H1 (cell line): Measurements from ENCODE around the gene SLC27A1. TPM values are rescaled to one million over a fixed set of nuclear protein-coding genes. Genes with fewer than 3 reads are reported as not detected.

Experiments used
- JUN ChIP-seq: IDR thresholded peaks from 2 replicates; pipeline ENCODE4 v1.6.1; 2011; ENCODE audit warnings: low read depth, mild to moderate bottlenecking, improper control_type of control experiment, low read length
- MAFK ChIP-seq: IDR thresholded peaks from 2 replicates; pipeline ENCODE4 v1.6.1; 2012; ENCODE audit warnings: low read depth, mild to moderate bottlenecking, improper control_type of control experiment, low read length
- TAF7 ChIP-seq: optimal IDR thresholded peaks from 2 replicates; pipeline ENCODE3; 2011; ENCODE audit warnings: low read depth, mild to moderate bottlenecking, inconsistent platforms, low read length, moderate library complexity, borderline replicate concordance
- YY1 ChIP-seq: IDR thresholded peaks from 2 replicates; pipeline ENCODE4 v1.6.1; 2011; ENCODE audit warnings: low read depth, mild to moderate bottlenecking, low read length
- polyA plus RNA-seq, 7 experiments: library from polyadenylated mRNA; depleted of rRNA in 3 of 7; stranded (reverse) in 5 of 7; unstranded in 2 of 7; fragments of >200 nt in 5 of 7; fragments of 200-250 nt in 2 of 7; gene quantifications; 1 replicate in 5 of 7; 2 replicates in 1 of 7; 4 replicates in 1 of 7; pipeline versions ENCODE4 v1.2.1 to v1.2.3, GENCODE V29; 2011 to 2013; ENCODE audit warnings: missing spikeins in 2 of 7, mixed read lengths in 2 of 7
- total RNA-seq: library from RNA; stranded (reverse); fragmentation: NEBNext Ultra II Directional; extraction: Animal tissue kit (Norgen Biotek cat#: 25700); gene quantifications from 2 replicates; pipeline ENCODE4 v1.2.1, GENCODE V29; 2021
- TF ChIP-seq, protein P1 (sequence below): fragments of 300-600 bp; sonication (generic); IDR thresholded peaks from 2 replicates; pipeline ENCODE4 v1.7.1; 2012; ENCODE audit warnings: low read length, moderate library complexity, mild to moderate bottlenecking, inconsistent platforms; ENCODE audit not compliant: insufficient replicate concordance

Gene SLC27A1
- total and polyA plus RNA-seq, 2 of the 8 experiments (the other 6 are each of a cell fraction or from before 2014, with no cell fraction given), result 7.5 to 9.1 TPM

DNA sequence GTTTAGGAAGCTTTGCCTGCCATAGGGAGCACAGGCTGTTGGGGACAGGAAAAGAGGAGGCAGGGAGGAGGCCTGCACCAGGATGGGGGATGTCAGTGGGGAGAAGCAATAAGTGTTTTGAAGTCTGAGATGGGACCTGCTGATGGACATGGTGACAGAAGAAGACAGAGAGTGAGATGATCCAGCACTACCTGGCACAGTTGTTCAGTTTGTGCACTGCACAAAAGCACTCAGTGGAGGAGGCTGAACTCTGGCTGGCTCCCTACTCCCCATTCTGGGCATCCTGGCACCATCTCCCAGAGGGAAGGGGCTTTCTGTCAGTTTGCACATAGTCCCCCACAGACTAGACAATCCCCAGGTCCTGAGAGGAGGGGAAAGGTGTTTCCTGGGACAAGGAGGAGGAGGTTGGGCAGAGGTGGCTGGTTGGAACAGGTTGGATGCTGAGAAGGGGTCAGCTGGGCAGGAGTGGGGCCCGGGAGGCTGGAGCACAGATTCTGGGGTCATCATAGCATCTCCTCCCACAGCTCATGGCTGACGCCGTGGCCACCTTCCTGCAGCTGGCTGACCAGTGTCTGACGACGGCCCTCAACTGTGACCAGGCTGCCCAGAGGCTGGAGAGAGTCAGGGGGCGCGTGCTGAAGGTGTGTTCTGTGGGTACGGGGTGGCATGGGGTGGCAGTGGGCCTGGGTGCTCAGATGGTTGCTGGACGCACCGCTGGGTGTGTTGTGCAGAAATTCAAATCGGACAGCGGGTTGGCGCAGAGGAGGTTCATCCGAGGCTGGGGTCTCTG lies 72.7 kb downstream of the SLC27A1 start (continued):
- TF ChIP-seq, protein P1, sequence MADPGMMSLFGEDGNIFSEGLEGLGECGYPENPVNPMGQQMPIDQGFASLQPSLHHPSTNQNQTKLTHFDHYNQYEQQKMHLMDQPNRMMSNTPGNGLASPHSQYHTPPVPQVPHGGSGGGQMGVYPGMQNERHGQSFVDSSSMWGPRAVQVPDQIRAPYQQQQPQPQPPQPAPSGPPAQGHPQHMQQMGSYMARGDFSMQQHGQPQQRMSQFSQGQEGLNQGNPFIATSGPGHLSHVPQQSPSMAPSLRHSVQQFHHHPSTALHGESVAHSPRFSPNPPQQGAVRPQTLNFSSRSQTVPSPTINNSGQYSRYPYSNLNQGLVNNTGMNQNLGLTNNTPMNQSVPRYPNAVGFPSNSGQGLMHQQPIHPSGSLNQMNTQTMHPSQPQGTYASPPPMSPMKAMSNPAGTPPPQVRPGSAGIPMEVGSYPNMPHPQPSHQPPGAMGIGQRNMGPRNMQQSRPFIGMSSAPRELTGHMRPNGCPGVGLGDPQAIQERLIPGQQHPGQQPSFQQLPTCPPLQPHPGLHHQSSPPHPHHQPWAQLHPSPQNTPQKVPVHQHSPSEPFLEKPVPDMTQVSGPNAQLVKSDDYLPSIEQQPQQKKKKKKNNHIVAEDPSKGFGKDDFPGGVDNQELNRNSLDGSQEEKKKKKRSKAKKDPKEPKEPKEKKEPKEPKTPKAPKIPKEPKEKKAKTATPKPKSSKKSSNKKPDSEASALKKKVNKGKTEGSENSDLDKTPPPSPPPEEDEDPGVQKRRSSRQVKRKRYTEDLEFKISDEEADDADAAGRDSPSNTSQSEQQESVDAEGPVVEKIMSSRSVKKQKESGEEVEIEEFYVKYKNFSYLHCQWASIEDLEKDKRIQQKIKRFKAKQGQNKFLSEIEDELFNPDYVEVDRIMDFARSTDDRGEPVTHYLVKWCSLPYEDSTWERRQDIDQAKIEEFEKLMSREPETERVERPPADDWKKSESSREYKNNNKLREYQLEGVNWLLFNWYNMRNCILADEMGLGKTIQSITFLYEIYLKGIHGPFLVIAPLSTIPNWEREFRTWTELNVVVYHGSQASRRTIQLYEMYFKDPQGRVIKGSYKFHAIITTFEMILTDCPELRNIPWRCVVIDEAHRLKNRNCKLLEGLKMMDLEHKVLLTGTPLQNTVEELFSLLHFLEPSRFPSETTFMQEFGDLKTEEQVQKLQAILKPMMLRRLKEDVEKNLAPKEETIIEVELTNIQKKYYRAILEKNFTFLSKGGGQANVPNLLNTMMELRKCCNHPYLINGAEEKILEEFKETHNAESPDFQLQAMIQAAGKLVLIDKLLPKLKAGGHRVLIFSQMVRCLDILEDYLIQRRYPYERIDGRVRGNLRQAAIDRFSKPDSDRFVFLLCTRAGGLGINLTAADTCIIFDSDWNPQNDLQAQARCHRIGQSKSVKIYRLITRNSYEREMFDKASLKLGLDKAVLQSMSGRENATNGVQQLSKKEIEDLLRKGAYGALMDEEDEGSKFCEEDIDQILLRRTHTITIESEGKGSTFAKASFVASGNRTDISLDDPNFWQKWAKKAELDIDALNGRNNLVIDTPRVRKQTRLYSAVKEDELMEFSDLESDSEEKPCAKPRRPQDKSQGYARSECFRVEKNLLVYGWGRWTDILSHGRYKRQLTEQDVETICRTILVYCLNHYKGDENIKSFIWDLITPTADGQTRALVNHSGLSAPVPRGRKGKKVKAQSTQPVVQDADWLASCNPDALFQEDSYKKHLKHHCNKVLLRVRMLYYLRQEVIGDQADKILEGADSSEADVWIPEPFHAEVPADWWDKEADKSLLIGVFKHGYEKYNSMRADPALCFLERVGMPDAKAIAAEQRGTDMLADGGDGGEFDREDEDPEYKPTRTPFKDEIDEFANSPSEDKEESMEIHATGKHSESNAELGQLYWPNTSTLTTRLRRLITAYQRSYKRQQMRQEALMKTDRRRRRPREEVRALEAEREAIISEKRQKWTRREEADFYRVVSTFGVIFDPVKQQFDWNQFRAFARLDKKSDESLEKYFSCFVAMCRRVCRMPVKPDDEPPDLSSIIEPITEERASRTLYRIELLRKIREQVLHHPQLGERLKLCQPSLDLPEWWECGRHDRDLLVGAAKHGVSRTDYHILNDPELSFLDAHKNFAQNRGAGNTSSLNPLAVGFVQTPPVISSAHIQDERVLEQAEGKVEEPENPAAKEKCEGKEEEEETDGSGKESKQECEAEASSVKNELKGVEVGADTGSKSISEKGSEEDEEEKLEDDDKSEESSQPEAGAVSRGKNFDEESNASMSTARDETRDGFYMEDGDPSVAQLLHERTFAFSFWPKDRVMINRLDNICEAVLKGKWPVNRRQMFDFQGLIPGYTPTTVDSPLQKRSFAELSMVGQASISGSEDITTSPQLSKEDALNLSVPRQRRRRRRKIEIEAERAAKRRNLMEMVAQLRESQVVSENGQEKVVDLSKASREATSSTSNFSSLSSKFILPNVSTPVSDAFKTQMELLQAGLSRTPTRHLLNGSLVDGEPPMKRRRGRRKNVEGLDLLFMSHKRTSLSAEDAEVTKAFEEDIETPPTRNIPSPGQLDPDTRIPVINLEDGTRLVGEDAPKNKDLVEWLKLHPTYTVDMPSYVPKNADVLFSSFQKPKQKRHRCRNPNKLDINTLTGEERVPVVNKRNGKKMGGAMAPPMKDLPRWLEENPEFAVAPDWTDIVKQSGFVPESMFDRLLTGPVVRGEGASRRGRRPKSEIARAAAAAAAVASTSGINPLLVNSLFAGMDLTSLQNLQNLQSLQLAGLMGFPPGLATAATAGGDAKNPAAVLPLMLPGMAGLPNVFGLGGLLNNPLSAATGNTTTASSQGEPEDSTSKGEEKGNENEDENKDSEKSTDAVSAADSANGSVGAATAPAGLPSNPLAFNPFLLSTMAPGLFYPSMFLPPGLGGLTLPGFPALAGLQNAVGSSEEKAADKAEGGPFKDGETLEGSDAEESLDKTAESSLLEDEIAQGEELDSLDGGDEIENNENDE, result no peak
- TF ChIP-seq TAF7, result no peak
- TF ChIP-seq YY1, result no peak
- TF ChIP-seq JUN, result no peak
- TF ChIP-seq MAFK, result no peak
